A549 (cell line): ENCODE results near the gene ZHX3. TPM values are rescaled to one million over a fixed set of nuclear protein-coding genes. Genes with fewer than 3 reads are reported as not detected.
"Not testable (repeated sequence)": the region's sequence is repeated elsewhere in the genome, so short reads cannot be mapped to it uniquely, and the experiment has no call there.

Source experiments
- ATAC-seq, 2 experiments: fragments of 200-7000 bp in 1 of 2; fragments of >200 bp in 1 of 2; cut with Nextera tagmentation in 1 of 2; cut with Tn5 transposase in 1 of 2; 3 replicates each; pipeline versions ENCODE4 v1.8.0 to v1.9.1; 2018 to 2020; ENCODE audit warnings: mild to moderate bottlenecking in 1 of 2, moderate library complexity in 1 of 2
- CTCF ChIA-PET: fragments of 300-600 bp; sonication (Branson Sonifier 250); formaldehyde crosslinking; extraction: SDS; loops from one replicate; lab custom pipeline; 2021; ENCODE audit warnings: antibody characterized with exemption, inconsistent platforms; lab: Yijun Ruan, JAX
- POLR2A ChIA-PET: fragments of 350-600 bp; formaldehyde crosslinking; extraction: SDS; loops from one replicate; lab custom pipeline; 2021; ENCODE audit warnings: antibody characterized with exemption, inconsistent platforms; lab: Yijun Ruan, JAX
- DNase-seq, 2 experiments: peaks; one replicate each; pipeline versions ENCODE4 v3.0.0 to v3.0.0-alpha.2; 2011 to 2016; ENCODE audit warnings: low read depth in 1 of 2, low spot score in 1 of 2
- FAIRE-seq: peaks from 2 replicates; lab custom pipeline; 2011; peaks lifted over from hg19 to GRCh38; lab: Jason Lieb, UNC
- H3K27ac ChIP-seq, 2 experiments: fragments of >200 bp; sonication (Bioruptor Twin); formaldehyde crosslinking; 3 replicates each; pipeline ENCODE4 v1.5.1; 2016 to 2017
- H3K4me1 ChIP-seq: fragments of >200 bp; sonication (Bioruptor Twin); formaldehyde crosslinking; 3 replicates; pipeline ENCODE4 v1.6.1; 2016
- H3K4me2 ChIP-seq: fragments of >200 bp; sonication (Bioruptor Twin); formaldehyde crosslinking; 3 replicates; pipeline ENCODE4 v1.6.1; 2016
- H3K4me3 ChIP-seq: fragments of >200 bp; sonication (Bioruptor Twin); formaldehyde crosslinking; 3 replicates; pipeline ENCODE4 v1.5.1; 2016
- H3K9me3 ChIP-seq: fragments of >200 bp; sonication (Bioruptor Twin); formaldehyde crosslinking; 3 replicates; pipeline ENCODE4 v1.6.1; 2016
- CBX8 ChIP-seq: fragments of 200-600 bp; sonication (generic); IDR thresholded peaks from 2 replicates; pipeline ENCODE4 v1.6.1; 2016
- FOXS1 ChIP-seq: fragments of 250-450 bp; sonication (Bioruptor Pico); IDR thresholded peaks from 2 replicates; pipeline ENCODE4 v1.5.0; 2020; ENCODE audit warnings: mild to moderate bottlenecking, moderate library complexity
- HEYL ChIP-seq: fragments of 250-450 bp; sonication (Bioruptor Pico); IDR thresholded peaks from 2 replicates; pipeline ENCODE4 v1.8.0; 2021; ENCODE audit warnings: mild to moderate bottlenecking, moderate library complexity
- HOXB5 ChIP-seq: fragments of 250-450 bp; sonication (Bioruptor Pico); IDR thresholded peaks from 2 replicates; pipeline ENCODE4 v1.5.0; 2020; ENCODE audit warnings: mild to moderate bottlenecking, moderate library complexity
- KDM5A ChIP-seq: fragments of 200-600 bp; sonication (generic); IDR thresholded peaks from 2 replicates; pipeline ENCODE4 v1.6.1; 2016; ENCODE audit warnings: antibody characterized with exemption, mild to moderate bottlenecking
- MAZ ChIP-seq: fragments of 150-350 bp; IDR thresholded peaks from 2 replicates; pipeline ENCODE4 v1.6.1; 2014; ENCODE audit warnings: antibody characterized with exemption, low read depth, low read length, borderline replicate concordance
- MYC ChIP-seq: IDR thresholded peaks from 2 replicates; pipeline ENCODE4 v1.6.1; 2012; ENCODE audit warnings: mild to moderate bottlenecking, inconsistent platforms, low read length, improper control_type of control experiment, borderline replicate concordance
- NPAS2 ChIP-seq: fragments of 250-450 bp; sonication (Bioruptor Pico); IDR thresholded peaks from 2 replicates; pipeline ENCODE4 v1.8.0; 2022; ENCODE audit warnings: mild to moderate bottlenecking, moderate library complexity, borderline replicate concordance
- PHF8 ChIP-seq: fragments of 200-600 bp; sonication (generic); IDR thresholded peaks from 2 replicates; pipeline ENCODE4 v1.6.1; 2016; ENCODE audit warnings: low read depth, mild to moderate bottlenecking, antibody characterized with exemption, moderate library complexity, borderline replicate concordance
- RAD21 ChIP-seq, 2 experiments: fragments of >200 bp in 1 of 2; sonication (Bioruptor Twin) in 1 of 2; formaldehyde crosslinking in 1 of 2; IDR thresholded peaks in 1 of 2; conservative IDR thresholded peaks in 1 of 2; 2 replicates in 1 of 2; 3 replicates in 1 of 2; pipeline ENCODE4 v1.6.1; 2012 to 2018; ENCODE audit warnings: inconsistent platforms in 1 of 2
- RARB ChIP-seq: fragments of 250-450 bp; sonication (Bioruptor Pico); IDR thresholded peaks from 2 replicates; pipeline ENCODE4 v1.8.0; 2021; ENCODE audit warnings: mild to moderate bottlenecking, moderate library complexity
- RCOR1 ChIP-seq: fragments of 150-350 bp; IDR thresholded peaks from 2 replicates; pipeline ENCODE4 v1.6.1; 2014; ENCODE audit warnings: antibody characterized with exemption, low read length, low read depth
- SMC3 ChIP-seq: fragments of >200 bp; sonication (Bioruptor Twin); formaldehyde crosslinking; IDR thresholded peaks from 3 replicates; pipeline ENCODE4 v1.6.1; 2018; ENCODE audit warnings: inconsistent platforms
- SREBF2 ChIP-seq: fragments of 450-650 bp; IDR thresholded peaks from 2 replicates; pipeline ENCODE4 v1.6.1; 2014; ENCODE audit warnings: mild to moderate bottlenecking, moderate library complexity
- TFCP2L1 ChIP-seq: fragments of 250-450 bp; sonication (Bioruptor Pico); IDR thresholded peaks from 2 replicates; pipeline ENCODE4 v1.5.0; 2021; ENCODE audit warnings: mild to moderate bottlenecking
- ZC3H11A ChIP-seq: fragments of 450-650 bp; IDR thresholded peaks from 2 replicates; pipeline ENCODE4 v1.6.1; 2014; ENCODE audit warnings: antibody characterized with exemption, mild to moderate bottlenecking
- ZNF302 ChIP-seq: fragments of 250-450 bp; sonication (Bioruptor Pico); IDR thresholded peaks from 2 replicates; pipeline ENCODE4 v1.9.0; 2021; ENCODE audit warnings: inconsistent platforms, mild to moderate bottlenecking, moderate library complexity
- WGBS: methylation state at CpG from one replicate; pipeline ENCODE4 v1.1.6; 2017; ENCODE audit errors: missing lambda C conversion rate; 5-methylcytosine and 5-hydroxymethylcytosine counted together
- polyA plus RNA-seq, 4 experiments: library from polyadenylated mRNA; depleted of rRNA in 3 of 4; stranded (reverse); fragments of >200 nt; fragmentation: RNase III in 1 of 4; extraction: RNeasy Plus Mini Kit Qiagen cat#74134 plus additional on column Dnase treatment in 1 of 4; gene quantifications; 2 replicates in 3 of 4; 3 replicates in 1 of 4; pipeline ENCODE4 v1.2.3, GENCODE V29; 2011 to 2017
- TF ChIP-seq, protein P1 (sequence below): fragments of >200 bp; sonication (Bioruptor Twin); formaldehyde crosslinking; IDR thresholded peaks from 3 replicates; pipeline ENCODE4 v1.6.1; 2016
- TF ChIP-seq, protein P2 (sequence below): fragments of 250-450 bp; sonication (Bioruptor Pico); IDR thresholded peaks from 2 replicates; pipeline ENCODE4 v1.5.0; 2020; ENCODE audit warnings: low read depth, mild to moderate bottlenecking, moderate library complexity
- TF ChIP-seq, protein P3 (sequence below): IDR thresholded peaks from 2 replicates; pipeline ENCODE4 v1.6.1; 2012
- TF ChIP-seq, protein P4 (sequence below): fragments of >200 bp; sonication (Bioruptor Twin); formaldehyde crosslinking; IDR thresholded peaks from 3 replicates; pipeline ENCODE4 v1.5.1; 2016
- TF ChIP-seq, protein P5 (sequence below): fragments of 450-650 bp; IDR thresholded peaks from 2 replicates; pipeline ENCODE4 v1.6.1; 2014; ENCODE audit warnings: antibody characterized with exemption

ZHX3 gene
- polyA plus RNA-seq, 2 of the 4 experiments (the other 2 are of a cell fraction) = 3.6 to 4.1 TPM

DNA sequence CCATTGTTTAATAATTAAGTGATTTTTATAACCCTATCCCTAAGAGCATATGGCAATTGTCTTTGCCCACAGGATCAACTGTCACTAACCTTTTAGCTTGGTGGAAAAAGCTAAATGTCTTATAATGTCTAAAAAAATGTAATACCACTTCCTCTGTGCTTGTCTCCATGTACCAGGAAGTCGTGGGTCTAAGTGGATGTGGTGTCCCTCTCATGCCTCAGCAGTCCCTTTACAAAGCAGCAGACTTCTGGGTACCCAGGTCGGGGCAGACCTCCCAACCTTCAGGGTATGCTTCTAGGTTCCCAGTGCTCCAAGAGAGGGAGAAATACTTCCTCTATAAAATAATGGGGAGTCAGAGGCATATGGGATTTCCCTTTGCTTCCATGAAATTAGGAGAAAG is 74.7 kb downstream of the ZHX3 start:
- ChIA-PET POLR2A (no interaction called here), CTCF (interaction anchor here (2.5 to 2.7 kb wide), 2 partner anchors 10 to 70 kb away, joined by 13 to 19 read pairs; no protein-coding TSS in a partner anchor)
- no peak for ATAC-seq
- Histone ChIP-seq H3K9me3 (no peaks in the 10 kb centered on the region), H3K27ac (no peak overlapping the region), H3K4me3 (no peak overlapping the region), H3K4me2 (no peak overlapping the region), H3K4me1 (no peaks in the 10 kb centered on the region)
- FAIRE-seq = no peak
- no peak for DNase-seq
- TF ChIP-seq RARB (CRISPR knock-in tag) (no peak), CBX8 (no peak), RCOR1 (no peak)
- 13% methylated on average over 2 of the region's 2 CpGs for WGBS

DNA sequence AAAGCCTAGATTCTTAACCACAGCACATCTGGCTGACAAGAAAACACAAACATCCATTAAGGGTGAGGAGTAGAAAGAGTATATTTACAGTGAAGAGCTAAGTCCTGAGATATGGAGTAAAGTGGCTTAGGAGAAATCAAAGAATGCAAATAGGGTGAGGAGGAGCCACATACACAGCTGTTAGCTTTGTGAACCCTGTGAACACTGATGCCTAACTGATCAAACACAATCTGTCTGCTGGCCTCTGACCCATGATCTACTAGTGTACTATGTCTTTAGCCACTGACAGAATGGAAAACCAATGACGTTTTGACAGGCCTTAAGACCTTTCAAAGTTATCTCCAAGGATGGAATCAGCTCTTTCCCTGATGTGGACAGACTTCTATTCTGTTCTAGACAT is 75.2 kb downstream of the ZHX3 start:
- Histone ChIP-seq H3K4me1 (no peaks in the 10 kb centered on the region), H3K4me3 (no peak overlapping the region), H3K4me2 (no peak overlapping the region), H3K9me3 (no peaks in the 10 kb centered on the region), H3K27ac (no peak overlapping the region)
- ATAC-seq (no peak), DNase-seq (no peak), FAIRE-seq (no peak)
- CTCF ChIA-PET = interaction anchor here (1.0 to 2.7 kb wide), 4 partner anchors 10 to 278 kb away, joined by 3 to 19 read pairs (median 8); no protein-coding TSS in a partner anchor
- TF ChIP-seq SREBF2 (no peak), HOXB5 (CRISPR knock-in tag) (no peak), KDM5A (no peak), RAD21 (conservative IDR thresholded peaks at IDR 0.05 in 1 of 2, IDR thresholded peaks at IDR 0.05 in 1 of 2) (no peak), ZC3H11A (no peak), PHF8 (no peak), HEYL (CRISPR knock-in tag) (no peak), TFCP2L1 (CRISPR knock-in tag) (no peak), ZNF302 (no peak), MAZ (no peak)
- TF ChIP-seq, protein P1, sequence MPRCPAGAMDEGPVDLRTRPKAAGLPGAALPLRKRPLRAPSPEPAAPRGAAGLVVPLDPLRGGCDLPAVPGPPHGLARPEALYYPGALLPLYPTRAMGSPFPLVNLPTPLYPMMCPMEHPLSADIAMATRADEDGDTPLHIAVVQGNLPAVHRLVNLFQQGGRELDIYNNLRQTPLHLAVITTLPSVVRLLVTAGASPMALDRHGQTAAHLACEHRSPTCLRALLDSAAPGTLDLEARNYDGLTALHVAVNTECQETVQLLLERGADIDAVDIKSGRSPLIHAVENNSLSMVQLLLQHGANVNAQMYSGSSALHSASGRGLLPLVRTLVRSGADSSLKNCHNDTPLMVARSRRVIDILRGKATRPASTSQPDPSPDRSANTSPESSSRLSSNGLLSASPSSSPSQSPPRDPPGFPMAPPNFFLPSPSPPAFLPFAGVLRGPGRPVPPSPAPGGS = no peak
- TF ChIP-seq, protein P2, sequence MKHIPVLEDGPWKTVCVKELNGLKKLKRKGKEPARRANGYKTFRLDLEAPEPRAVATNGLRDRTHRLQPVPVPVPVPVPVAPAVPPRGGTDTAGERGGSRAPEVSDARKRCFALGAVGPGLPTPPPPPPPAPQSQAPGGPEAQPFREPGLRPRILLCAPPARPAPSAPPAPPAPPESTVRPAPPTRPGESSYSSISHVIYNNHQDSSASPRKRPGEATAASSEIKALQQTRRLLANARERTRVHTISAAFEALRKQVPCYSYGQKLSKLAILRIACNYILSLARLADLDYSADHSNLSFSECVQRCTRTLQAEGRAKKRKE = no peak
- POLR2A ChIA-PET = no interaction called here
- WGBS = 31% methylated on average over 1 of the region's 1 CpG

DNA sequence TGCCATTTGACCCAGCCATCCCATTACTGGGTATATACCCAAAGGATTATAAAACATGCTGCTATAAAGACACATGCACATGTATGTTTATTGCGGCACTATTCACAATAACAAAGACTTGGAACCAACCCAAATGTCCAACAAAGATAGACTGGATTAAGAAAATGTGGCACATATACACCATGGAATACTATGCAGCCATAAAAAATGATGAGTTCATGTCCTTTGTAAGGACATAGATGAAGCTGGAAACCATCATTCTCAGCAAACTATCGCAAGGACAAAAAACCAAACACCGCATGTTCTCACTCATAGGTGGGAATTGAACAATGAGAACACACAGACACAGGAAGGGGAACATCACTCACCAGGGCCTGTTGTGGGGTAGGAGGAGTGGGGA is 80.3 kb downstream of the ZHX3 start:
- H3K4me3 ChIP-seq, DNase-seq, H3K27ac ChIP-seq, H3K4me1 ChIP-seq, FAIRE-seq, H3K9me3 ChIP-seq, POLR2A ChIA-PET, ATAC-seq, H3K4me2 ChIP-seq: not testable (repeated sequence)
- CTCF ChIA-PET = interaction anchor here (0.9 kb wide), 1 partner anchor 103 kb away, joined by 3 read pairs; the partner anchor contains the start of gene LPIN3
- 95% methylated on average over 3 of the region's 3 CpGs for WGBS

DNA sequence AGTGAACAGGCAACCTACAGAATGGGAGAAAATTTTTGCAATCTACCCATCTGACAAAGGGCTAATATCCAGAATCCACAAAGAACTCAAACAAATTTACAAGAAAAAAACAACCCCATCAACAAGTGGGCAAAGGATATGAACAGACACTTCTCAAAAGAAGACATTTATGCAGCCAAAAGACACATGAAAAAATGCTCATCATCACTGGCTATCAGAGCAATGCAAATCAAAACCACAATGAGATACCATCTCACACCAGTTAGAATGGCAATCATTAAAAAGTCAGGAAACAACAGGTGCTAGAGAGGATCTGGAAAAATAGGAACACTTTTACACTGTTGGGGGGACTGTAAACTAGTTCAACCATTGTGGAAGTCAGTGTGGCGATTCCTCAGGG is 80.7 kb downstream of the ZHX3 start:
- H3K4me1 ChIP-seq = peaks cover 12% of the 10 kb centered on the region
- DNase-seq, FAIRE-seq, CTCF ChIA-PET, ATAC-seq, H3K4me3 ChIP-seq, H3K9me3 ChIP-seq, H3K27ac ChIP-seq, H3K4me2 ChIP-seq, POLR2A ChIA-PET: not testable (repeated sequence)
- WGBS = 77% methylated on average over 1 of the region's 1 CpG

DNA sequence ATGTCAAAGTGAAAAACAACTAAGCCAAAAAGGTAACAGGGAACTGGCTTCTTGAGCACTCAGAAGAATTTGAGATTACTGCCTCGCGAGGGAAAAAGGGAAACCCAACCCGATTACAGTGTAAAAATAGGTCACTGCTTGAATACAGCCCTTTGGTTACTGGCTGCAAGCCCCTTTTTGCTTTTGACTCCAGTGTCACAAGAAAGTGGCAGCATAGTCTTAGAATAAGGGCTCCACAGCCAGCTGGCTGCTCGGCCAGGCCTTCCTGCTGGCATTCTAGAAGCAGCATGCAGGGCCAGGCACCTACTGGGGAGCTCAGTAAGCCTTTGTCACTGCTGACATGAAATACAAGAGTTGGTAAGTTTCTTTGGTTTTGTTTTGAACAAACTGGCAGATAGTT is 83.0 kb downstream of the ZHX3 start:
- DNase-seq (no peak), ATAC-seq (no peak), FAIRE-seq (no peak)
- Histone ChIP-seq H3K27ac (no peak overlapping the region), H3K4me2 (no peak overlapping the region), H3K4me1 (peaks cover 12% of the 10 kb centered on the region), H3K9me3 (no peaks in the 10 kb centered on the region), H3K4me3 (no peak overlapping the region)
- ChIA-PET POLR2A (no interaction called here), CTCF (interaction anchor here (3.8 to 5.7 kb wide), 3 partner anchors 11 to 106 kb away, joined by 26 to 48 read pairs (median 28); partner anchors contain the start of gene LPIN3)
- TF ChIP-seq MYC (no peak), RARB (CRISPR knock-in tag) (no peak), FOXS1 (CRISPR knock-in tag) (no peak), ZNF302 (no peak), SMC3 (no peak), SREBF2 (no peak), NPAS2 (no peak)
- TF ChIP-seq, protein P3, sequence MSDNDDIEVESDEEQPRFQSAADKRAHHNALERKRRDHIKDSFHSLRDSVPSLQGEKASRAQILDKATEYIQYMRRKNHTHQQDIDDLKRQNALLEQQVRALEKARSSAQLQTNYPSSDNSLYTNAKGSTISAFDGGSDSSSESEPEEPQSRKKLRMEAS = no peak
- TF ChIP-seq, protein P4, sequence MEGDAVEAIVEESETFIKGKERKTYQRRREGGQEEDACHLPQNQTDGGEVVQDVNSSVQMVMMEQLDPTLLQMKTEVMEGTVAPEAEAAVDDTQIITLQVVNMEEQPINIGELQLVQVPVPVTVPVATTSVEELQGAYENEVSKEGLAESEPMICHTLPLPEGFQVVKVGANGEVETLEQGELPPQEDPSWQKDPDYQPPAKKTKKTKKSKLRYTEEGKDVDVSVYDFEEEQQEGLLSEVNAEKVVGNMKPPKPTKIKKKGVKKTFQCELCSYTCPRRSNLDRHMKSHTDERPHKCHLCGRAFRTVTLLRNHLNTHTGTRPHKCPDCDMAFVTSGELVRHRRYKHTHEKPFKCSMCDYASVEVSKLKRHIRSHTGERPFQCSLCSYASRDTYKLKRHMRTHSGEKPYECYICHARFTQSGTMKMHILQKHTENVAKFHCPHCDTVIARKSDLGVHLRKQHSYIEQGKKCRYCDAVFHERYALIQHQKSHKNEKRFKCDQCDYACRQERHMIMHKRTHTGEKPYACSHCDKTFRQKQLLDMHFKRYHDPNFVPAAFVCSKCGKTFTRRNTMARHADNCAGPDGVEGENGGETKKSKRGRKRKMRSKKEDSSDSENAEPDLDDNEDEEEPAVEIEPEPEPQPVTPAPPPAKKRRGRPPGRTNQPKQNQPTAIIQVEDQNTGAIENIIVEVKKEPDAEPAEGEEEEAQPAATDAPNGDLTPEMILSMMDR = no peak
- TF ChIP-seq, protein P5, sequence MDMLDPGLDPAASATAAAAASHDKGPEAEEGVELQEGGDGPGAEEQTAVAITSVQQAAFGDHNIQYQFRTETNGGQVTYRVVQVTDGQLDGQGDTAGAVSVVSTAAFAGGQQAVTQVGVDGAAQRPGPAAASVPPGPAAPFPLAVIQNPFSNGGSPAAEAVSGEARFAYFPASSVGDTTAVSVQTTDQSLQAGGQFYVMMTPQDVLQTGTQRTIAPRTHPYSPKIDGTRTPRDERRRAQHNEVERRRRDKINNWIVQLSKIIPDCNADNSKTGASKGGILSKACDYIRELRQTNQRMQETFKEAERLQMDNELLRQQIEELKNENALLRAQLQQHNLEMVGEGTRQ = no peak
- 90% methylated on average over 4 of the region's 4 CpGs for whole genome bisulfite sequencing
